GM19455 (cell line): Measurements from ENCODE around the gene MTFMT.
"Not testable (repeated sequence)": the region's sequence is repeated elsewhere in the genome, so short reads cannot be mapped to it uniquely, and the experiment has no call there.

ENCODE experiments used
- ATAC-seq: cut with Tn5 transposase; IDR thresholded peaks from one replicate; pipeline ENCODE4 v1.9.1; 2021; ENCODE audit not compliant: unreplicated experiment

MTFMT gene

GRCh38 chr15:65028921-65029735, at the start of gene MTFMT:
Gene MTFMT, minus strand, starts transcription at chr15:65029639. Its CDS starts 26 bp downstream, at chr15:65029613.
- peak; percentile 63 for ATAC-seq

GRCh38 chr15:65077981-65078352, 48.5 kb upstream of the MTFMT start:
- ATAC-seq: no peak

DNA sequence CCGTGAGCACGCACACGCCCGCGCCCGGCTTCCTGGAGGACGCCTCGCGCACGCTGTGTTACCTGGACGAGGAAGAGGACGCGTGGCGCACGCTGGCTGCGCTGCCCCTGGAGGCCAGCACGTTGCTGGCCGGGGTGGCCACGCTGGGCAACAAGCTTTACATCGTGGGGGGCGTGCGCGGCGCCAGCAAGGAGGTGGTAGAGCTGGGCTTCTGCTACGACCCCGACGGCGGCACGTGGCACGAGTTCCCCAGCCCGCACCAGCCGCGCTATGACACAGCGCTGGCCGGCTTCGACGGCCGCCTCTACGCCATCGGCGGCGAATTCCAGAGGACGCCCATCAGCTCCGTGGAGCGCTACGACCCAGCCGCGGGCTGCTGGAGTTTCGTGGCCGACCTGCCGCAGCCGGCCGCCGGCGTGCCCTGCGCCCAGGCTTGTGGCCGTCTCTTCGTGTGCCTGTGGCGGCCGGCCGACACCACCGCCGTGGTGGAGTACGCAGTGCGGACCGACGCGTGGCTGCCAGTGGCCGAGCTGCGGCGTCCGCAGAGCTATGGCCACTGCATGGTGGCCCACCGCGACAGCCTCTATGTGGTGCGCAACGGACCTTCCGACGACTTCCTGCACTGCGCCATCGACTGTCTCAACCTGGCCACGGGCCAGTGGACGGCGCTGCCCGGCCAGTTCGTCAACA, 48.0 kb upstream of the MTFMT start:
- ATAC-seq: no peak

DNA sequence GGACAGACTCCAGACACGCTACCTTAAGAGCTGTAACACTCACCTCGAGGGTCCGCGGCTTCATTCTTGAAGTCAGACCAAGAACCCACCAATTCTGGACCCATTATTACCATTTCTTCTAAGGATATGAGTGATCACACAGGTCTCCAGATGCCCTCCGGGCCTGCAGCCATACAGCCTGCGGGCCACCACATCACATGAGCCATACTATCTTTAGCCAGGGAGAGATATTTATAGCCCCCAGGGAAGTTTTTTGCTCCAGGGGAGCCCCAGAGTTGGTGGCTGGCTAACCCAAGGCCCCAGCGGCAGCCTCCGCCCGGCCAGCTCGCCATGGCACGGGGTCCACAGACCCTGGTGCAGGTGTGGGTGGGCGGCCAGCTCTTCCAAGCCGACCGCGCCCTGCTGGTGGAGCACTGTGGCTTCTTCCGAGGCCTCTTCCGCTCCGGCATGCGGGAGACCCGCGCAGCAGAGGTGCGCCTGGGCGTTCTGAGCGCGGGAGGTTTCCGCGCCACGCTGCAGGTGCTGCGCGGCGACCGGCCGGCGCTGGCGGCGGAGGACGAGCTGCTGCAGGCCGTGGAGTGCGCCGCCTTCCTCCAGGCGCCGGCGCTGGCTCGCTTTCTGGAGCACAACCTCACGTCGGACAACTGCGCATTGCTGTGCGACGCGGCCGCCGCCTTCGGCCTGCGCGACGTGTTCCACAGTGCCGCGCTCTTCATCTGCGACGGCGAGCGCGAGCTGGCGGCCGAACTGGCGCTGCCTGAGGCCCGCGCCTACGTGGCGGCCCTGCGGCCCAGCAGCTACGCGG, 47.2 kb upstream of the MTFMT start, which contains the start of gene KBTBD13:
KBTBD13 (plus strand) TSS at position 261 of the 805 bp plus-strand sequence; CDS start at position 331, 70 bp downstream.
- ATAC-seq: no peak

- ATAC-seq: not testable (repeated sequence)
Observed at GRCh38 chr15:65075607-65076395, 46.4 kb upstream of the MTFMT start.

DNA sequence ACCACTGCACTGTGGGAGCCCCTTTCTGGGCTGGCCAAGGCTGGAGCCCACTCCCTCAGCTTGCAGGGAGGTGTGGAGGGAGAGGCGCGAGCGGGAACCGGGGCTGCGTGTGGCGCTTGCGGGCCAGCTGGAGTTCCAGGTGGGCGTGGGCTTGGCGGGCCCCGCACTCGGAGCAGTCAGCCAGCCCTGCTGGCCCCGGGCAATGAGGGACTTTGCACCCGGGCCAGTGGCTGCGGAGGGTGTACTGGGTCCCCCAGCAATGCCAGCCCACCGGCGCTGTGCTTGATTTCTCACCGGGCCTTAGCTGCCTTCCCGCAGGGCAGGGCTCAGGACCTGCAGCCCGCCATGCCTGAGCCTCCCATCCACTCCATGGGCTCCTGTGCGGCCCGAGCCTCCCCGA, 45.5 kb upstream of the MTFMT start:
- not testable (repeated sequence) for ATAC-seq

DNA sequence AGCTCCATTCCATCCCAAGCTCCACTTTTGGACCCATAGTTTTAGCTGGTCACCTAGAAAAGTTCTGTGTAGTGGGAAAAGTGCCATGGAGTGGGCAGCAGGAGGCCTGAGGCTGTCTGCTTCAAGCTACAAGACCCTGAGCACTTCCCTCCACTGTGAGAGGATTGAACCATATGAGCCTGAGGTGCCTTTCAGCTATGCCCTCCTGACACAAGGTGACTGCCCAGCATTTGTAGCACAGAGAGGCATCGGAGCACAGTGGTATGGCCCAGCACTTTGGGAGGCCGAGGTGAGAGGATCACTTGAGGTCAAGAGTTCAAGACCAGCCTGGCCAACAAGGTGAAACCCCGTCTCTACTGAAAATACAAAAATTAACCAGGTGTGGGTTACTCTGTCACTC, 43.2 kb upstream of the MTFMT start:
- ATAC-seq: no peak

GRCh38 chr15:65072027-65072426, 42.6 kb upstream of the MTFMT start:
- no peak for ATAC-seq

GRCh38 chr15:65071381-65071811, 42.0 kb upstream of the MTFMT start:
- ATAC-seq: no peak

- ATAC-seq: no peak
Observed at GRCh38 chr15:65069779-65070546, 40.5 kb upstream of the MTFMT start.

- no peak for ATAC-seq
Observed at GRCh38 chr15:65069179-65069578, 39.7 kb upstream of the MTFMT start.

DNA sequence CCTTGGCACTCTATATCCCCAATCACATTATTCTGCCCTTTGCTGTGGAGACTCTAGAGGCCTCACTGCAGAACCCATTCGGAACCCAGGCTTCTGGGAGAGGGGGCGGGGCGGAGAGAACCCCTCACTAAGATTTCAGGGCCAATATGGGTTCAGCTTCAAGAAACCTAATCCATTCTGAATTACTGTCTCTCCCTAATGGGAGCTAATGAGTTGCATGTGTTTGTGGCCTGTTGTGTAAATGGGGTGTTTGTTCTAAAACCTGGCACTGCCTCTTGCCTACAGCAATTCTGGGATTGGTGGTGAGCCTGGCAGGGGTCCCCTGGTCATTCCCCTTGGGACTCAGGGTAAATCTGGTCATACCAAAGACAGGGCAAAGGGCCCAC, 39.0 kb upstream of the MTFMT start:
- no peak for ATAC-seq

GRCh38 chr15:65067645-65068402, 38.4 kb upstream of the MTFMT start, which contains the start of gene RASL12:
Gene RASL12, minus strand, starts transcription at chr15:65067991. Its CDS starts 156 bp downstream, at chr15:65067835.
- no peak for ATAC-seq

- no peak for ATAC-seq
Observed at GRCh38 chr15:65067317-65067644, 37.8 kb upstream of the MTFMT start.

- ATAC-seq: no peak
Observed at GRCh38 chr15:65066635-65067316, 37.3 kb upstream of the MTFMT start.

- ATAC-seq: no peak
Observed at GRCh38 chr15:65066001-65066634, 36.7 kb upstream of the MTFMT start.

- no peak for ATAC-seq
Observed at GRCh38 chr15:65062726-65063125, 33.3 kb upstream of the MTFMT start.

- ATAC-seq: no peak
Observed at GRCh38 chr15:65062061-65062460, 32.6 kb upstream of the MTFMT start.
